ENCODE data around the gene DPYSL3.

- TF ChIP-seq CTCF (conservative IDR thresholded peaks at IDR 0.05; ENCODE audit: low read depth, low read length) = no peak
- TF ChIP-seq EZH2 (IDR thresholded peaks at IDR 0.05; ENCODE audit: borderline replicate concordance, low read depth, low read length, poor library complexity, severe bottlenecking) = no peak
These were observed 45.3 kb upstream of the DPYSL3 start for GRCh38 chr5:147555176-147555575.
